ENCODE data around the gene TSR3. TPM values are rescaled to one million over a fixed set of nuclear protein-coding genes. Genes with fewer than 3 reads are reported as not detected.

The TSR3 gene
- total RNA-seq, 1 experiment from 2014 or later: 52.7 TPM

DNA sequence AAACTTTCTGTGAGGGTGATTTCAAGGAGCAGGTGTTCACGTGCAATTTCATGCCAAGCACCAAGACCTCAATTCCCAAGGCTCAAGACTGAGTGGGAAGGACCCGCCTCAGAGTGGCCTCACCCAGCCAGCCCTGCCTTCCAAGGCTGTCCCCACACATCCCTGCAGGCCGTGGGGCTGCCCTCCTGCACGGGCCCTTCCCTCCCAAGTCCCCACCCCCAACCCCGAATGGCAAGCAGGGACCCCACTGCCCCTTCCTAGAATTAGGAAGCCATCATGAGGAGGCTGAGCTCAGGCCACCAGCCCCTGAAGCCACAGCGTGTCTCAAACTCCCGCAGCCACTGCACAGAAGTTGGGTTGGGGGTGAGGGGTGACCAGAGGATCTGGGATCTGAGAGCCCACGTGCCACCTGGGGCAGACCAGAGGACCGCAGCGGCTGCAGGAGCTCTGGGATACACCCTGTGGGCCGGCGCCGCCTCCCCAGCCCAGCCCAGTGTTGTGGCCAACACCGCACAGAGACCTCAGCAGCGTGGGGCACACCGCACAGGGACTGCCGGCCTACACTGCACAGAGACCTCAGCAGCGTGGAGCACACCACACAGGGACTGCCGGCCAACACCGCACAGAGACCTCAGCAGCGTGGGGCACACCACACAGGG is 20.7 kb upstream of the TSR3 start:
- Histone ChIP-seq H3K27me3 (ENCODE audit: insufficient read depth, low read length) (no peaks in the 10 kb centered on the region), H3K9me2 (ENCODE audit: insufficient read depth) (no peaks in the 10 kb centered on the region), H3K9ac (ENCODE audit: low read length) (no peak overlapping the region), H3K4me1 (ENCODE audit: control insufficient read depth in 1 of 2, insufficient read depth in 2 of 2, low read length in 2 of 2) (no peaks in the 10 kb centered on the region; a peak in 1 of 4 replicates), H3K9me3 (ENCODE audit: control insufficient read depth in 1 of 2, insufficient read depth in 1 of 2, low read depth in 1 of 2, low read length in 2 of 2) (no peaks in the 10 kb centered on the region), H2AFZ (ENCODE audit: low read depth, low read length, poor library complexity, severe bottlenecking) (no peak overlapping the region), H3K79me2 (ENCODE audit: insufficient read depth, low read length) (peaks cover 15% of the 10 kb centered on the region; the same call in 1 of the 2 replicates), H3K27ac (ENCODE audit: low read depth, low read length) (no peak overlapping the region), H3K4me3 (replicated peaks in 1 of 2; ENCODE audit: low read depth in 1 of 2, low read length in 2 of 2) (no peak overlapping the region), H4K20me1 (ENCODE audit: insufficient read depth) (no peaks in the 10 kb centered on the region), H3K36me3 (ENCODE audit: control insufficient read depth in 1 of 2, insufficient read depth in 2 of 2, low read length in 2 of 2) (peaks cover 0 to 13% of the 10 kb centered on the region in 2 experiments; a peak in 1 of 4 replicates), H3K4me2 (ENCODE audit: low read length) (no peak overlapping the region)
- TF ChIP-seq RAD21 (IDR thresholded peaks at IDR 0.05; ENCODE audit: low read depth) (no peak), POLR2A (IDR thresholded peaks at IDR 0.05; ENCODE audit: borderline replicate concordance, extremely low read depth, insufficient read depth, insufficient read length) (no peak), TCF7L2 (IDR thresholded peaks at IDR 0.05; ENCODE audit: borderline replicate concordance, extremely low read depth, insufficient read depth, insufficient read length) (no peak), ZFX (IDR thresholded peaks at IDR 0.05) (no peak), SRF (IDR thresholded peaks at IDR 0.05; ENCODE audit: low read depth) (no peak), FOSL1 (IDR thresholded peaks at IDR 0.05; ENCODE audit: low read depth) (no peak), EZH2 (IDR thresholded peaks at IDR 0.05) (no peak), EGR1 (IDR thresholded peaks at IDR 0.05; ENCODE audit: low read depth) (no peak), JUND (IDR thresholded peaks at IDR 0.05) (no peak), POLR2AphosphoS5 (IDR thresholded peaks at IDR 0.05; ENCODE audit: low read depth, low read length) (no peak), EZH2phosphoT487 (IDR thresholded peaks at IDR 0.05; ENCODE audit: borderline replicate concordance) (no peak), CBX3 (IDR thresholded peaks at IDR 0.05; ENCODE audit: low read depth) (no peak), SP1 (IDR thresholded peaks at IDR 0.05; ENCODE audit: low read depth) (no peak), ZNF274 (IDR thresholded peaks at IDR 0.05; ENCODE audit: low read depth, low read length) (no peak), ELF1 (IDR thresholded peaks at IDR 0.05; ENCODE audit: borderline replicate concordance, low read depth) (no peak)
- TF ChIP-seq, protein P1, sequence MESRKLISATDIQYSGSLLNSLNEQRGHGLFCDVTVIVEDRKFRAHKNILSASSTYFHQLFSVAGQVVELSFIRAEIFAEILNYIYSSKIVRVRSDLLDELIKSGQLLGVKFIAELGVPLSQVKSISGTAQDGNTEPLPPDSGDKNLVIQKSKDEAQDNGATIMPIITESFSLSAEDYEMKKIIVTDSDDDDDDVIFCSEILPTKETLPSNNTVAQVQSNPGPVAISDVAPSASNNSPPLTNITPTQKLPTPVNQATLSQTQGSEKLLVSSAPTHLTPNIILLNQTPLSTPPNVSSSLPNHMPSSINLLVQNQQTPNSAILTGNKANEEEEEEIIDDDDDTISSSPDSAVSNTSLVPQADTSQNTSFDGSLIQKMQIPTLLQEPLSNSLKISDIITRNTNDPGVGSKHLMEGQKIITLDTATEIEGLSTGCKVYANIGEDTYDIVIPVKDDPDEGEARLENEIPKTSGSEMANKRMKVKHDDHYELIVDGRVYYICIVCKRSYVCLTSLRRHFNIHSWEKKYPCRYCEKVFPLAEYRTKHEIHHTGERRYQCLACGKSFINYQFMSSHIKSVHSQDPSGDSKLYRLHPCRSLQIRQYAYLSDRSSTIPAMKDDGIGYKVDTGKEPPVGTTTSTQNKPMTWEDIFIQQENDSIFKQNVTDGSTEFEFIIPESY (IDR thresholded peaks at IDR 0.05; ENCODE audit: extremely low read depth, insufficient replicate concordance, low read length): no peak
- TF ChIP-seq, protein P2, sequence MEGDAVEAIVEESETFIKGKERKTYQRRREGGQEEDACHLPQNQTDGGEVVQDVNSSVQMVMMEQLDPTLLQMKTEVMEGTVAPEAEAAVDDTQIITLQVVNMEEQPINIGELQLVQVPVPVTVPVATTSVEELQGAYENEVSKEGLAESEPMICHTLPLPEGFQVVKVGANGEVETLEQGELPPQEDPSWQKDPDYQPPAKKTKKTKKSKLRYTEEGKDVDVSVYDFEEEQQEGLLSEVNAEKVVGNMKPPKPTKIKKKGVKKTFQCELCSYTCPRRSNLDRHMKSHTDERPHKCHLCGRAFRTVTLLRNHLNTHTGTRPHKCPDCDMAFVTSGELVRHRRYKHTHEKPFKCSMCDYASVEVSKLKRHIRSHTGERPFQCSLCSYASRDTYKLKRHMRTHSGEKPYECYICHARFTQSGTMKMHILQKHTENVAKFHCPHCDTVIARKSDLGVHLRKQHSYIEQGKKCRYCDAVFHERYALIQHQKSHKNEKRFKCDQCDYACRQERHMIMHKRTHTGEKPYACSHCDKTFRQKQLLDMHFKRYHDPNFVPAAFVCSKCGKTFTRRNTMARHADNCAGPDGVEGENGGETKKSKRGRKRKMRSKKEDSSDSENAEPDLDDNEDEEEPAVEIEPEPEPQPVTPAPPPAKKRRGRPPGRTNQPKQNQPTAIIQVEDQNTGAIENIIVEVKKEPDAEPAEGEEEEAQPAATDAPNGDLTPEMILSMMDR (IDR thresholded peaks at IDR 0.05 in 2 of 3, conservative IDR thresholded peaks at IDR 0.05 in 1 of 3; ENCODE audit: borderline replicate concordance in 1 of 3, insufficient read depth in 1 of 3, low read depth in 2 of 3, low read length in 2 of 3): no peak
- TF ChIP-seq, protein P3, sequence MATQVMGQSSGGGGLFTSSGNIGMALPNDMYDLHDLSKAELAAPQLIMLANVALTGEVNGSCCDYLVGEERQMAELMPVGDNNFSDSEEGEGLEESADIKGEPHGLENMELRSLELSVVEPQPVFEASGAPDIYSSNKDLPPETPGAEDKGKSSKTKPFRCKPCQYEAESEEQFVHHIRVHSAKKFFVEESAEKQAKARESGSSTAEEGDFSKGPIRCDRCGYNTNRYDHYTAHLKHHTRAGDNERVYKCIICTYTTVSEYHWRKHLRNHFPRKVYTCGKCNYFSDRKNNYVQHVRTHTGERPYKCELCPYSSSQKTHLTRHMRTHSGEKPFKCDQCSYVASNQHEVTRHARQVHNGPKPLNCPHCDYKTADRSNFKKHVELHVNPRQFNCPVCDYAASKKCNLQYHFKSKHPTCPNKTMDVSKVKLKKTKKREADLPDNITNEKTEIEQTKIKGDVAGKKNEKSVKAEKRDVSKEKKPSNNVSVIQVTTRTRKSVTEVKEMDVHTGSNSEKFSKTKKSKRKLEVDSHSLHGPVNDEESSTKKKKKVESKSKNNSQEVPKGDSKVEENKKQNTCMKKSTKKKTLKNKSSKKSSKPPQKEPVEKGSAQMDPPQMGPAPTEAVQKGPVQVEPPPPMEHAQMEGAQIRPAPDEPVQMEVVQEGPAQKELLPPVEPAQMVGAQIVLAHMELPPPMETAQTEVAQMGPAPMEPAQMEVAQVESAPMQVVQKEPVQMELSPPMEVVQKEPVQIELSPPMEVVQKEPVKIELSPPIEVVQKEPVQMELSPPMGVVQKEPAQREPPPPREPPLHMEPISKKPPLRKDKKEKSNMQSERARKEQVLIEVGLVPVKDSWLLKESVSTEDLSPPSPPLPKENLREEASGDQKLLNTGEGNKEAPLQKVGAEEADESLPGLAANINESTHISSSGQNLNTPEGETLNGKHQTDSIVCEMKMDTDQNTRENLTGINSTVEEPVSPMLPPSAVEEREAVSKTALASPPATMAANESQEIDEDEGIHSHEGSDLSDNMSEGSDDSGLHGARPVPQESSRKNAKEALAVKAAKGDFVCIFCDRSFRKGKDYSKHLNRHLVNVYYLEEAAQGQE (IDR thresholded peaks at IDR 0.05; ENCODE audit: low read depth): no peak
- intact Hi-C loops (cut with micrococcal nuclease): no loop called here
- BruUV-seq (replicated peaks): no TSS peak
- no peak for ATAC-seq
- RAD21 ChIA-PET (ENCODE audit: low non-redundant PET in 1 of 2, low total read pairs in 2 of 2, uncharacterized antibody in 2 of 2, unreplicated experiment in 2 of 2): interaction anchor here in 1 of 2 experiments (0.7 kb wide), 1 partner anchor 43 kb away, joined by 3 read pairs; no protein-coding TSS in a partner anchor
- CTCF ChIA-PET: interaction anchor here (1.2 kb wide), 1 partner anchor 9 kb away, joined by 3 read pairs; no protein-coding TSS in a partner anchor
- POLR2A ChIA-PET: no interaction called here
- no peak for DNase-seq (ENCODE audit: low read depth, low spot score)
